ENCODE measurements around the gene FAM135A. TPM values are rescaled to one million over a fixed set of nuclear protein-coding genes. Genes with fewer than 3 reads are reported as not detected.
A peak's percentile ranks its signal among the peaks of the same experiment; 100 is the strongest.
"Not testable (repeated sequence)": the region's sequence is repeated elsewhere in the genome, so short reads cannot be mapped to it uniquely, and the experiment has no call there.

FAM135A gene
- total RNA-seq, 1 donor from 2014 or later, result 14.1 TPM

DNA sequence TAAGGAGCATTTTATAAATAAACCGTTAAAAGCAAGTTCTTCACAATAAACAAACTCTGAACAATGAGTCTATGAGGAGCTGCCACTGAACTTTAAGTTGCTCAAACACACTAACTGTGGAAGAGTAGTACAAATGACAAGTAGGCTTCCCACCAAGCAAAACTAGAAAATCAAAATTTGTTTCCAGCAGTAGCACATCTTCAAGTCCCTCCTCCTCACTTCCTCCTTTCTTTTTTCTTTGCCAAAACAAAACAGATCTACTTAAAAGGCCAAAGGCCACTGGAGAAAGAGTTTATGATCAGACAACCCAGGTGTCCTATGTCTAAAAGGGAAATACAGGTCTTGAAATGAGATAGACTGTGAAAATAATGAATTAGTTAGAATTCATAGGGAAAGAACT, 17.1 kb upstream of the FAM135A start:
- no peak for DNase-seq (ENCODE audit: extremely low read depth, low read depth, low spot score)

DNA sequence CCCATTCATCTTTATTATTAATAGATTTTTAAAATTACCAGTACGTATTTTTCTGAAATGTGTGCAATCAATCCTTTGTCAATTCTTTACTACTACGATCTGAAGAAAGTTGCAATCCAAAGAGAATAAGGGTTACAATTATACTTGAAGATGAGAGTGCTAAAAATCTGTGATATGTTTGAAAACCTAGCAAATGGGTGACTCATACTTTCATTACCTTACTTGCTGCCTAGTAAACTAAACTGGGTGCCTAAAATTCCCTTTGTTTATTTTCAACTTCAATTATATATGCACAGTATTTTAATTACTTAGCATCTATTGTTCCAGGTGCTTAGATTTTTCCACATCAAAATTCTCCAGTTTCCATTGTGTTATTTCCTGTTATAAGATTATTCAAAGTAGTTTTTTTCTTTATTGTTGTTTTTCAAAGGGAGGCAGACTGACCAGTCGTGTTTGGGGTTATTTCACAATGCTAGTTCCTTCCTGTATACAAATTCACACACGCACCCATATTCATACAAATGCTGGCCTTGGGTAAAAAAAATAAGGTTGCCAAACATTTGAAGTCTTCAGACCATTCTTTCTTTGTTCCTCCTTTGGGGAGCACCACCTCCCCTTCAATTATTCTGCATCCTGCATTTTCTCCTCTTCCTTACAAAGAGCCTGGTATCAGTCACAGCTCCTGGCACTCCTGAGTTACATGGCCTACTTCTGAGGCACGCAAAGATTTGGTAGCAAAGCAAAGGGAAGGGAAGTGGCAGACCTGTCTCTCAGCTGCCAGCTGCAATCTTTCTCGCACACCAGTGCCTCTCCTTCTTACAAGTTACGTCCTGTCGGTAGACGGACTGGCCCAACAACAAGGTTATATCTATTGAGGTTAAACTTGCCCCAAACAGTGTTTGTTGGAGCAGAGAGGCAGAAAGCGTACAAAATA, 16.2 kb upstream of the FAM135A start:
- DNase-seq (ENCODE audit: extremely low read depth, low read depth, low spot score), result no peak

GRCh38 chr6:70398783-70399728, 14.3 kb upstream of the FAM135A start:
- DNase-seq (ENCODE audit: extremely low read depth, low read depth, low spot score), result peak; percentile 47

DNA sequence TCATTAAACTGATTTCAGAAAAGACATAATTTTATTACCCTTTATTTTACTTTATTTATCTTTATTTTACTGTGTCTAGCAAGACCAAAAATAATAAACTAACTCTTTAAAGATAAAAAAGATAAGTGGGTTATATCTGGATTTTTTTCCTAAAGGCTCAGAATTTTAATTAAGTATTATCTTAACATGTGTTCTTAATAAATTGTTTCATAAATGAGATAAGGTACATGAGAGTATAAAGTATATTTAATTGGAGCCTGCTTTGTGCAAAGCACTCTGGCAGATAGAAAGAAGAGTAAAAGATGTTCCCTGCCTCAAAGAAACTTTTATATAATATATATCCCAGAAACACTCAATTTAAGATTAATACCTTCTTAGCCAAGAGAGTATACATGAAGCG, 8.7 kb upstream of the FAM135A start:
- DNase-seq (ENCODE audit: extremely low read depth, low read depth, low spot score), result no peak

- no peak for DNase-seq (ENCODE audit: extremely low read depth, low read depth, low spot score)
Measured at GRCh38 chr6:70409216-70409615, 4.1 kb upstream of the FAM135A start.

- no peak for DNase-seq (ENCODE audit: extremely low read depth, low read depth, low spot score)
Measured at GRCh38 chr6:70411542-70412251, 1.6 kb upstream of the FAM135A start.

DNA sequence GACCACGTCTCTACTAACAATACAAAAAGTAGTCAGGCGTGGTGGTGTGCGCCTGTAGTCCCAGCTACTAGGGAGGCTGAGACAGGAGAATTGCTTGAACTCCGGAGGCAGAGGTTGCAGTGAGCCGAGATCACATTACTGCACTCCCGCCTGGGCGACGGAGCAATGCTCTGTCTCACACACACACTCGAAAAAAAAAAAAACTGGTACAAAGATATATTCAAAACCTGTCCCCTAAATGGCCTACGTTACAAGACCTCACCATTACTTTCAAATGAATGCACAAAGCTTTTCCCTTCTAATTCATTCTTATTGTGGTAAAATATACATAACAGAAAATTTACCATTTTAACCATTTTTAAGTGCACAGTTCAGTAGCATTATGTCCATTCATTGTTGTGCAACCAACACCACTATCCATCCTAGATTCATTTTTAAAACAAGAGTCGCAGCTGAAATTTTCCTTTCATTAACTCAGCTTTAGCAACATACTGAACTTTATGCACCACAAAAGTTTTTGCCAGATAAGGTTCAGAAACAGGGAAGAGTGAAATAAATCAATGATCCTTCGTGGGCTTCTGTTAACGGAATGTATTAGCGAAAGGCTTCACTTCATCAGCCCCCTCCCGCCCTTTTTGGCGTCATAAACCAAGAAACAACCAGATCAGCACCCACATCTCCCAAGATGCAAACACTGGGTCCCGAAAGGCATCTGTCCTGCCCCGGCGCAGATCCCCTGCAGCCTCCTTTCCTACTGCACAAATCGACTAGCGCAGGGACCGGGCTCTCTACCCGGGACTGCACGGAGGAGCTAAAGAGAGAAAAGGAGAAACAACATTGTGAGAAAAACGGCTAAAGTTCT, 825 bp upstream of the FAM135A start:
- no peak for DNase-seq (ENCODE audit: extremely low read depth, low read depth, low spot score)

DNA sequence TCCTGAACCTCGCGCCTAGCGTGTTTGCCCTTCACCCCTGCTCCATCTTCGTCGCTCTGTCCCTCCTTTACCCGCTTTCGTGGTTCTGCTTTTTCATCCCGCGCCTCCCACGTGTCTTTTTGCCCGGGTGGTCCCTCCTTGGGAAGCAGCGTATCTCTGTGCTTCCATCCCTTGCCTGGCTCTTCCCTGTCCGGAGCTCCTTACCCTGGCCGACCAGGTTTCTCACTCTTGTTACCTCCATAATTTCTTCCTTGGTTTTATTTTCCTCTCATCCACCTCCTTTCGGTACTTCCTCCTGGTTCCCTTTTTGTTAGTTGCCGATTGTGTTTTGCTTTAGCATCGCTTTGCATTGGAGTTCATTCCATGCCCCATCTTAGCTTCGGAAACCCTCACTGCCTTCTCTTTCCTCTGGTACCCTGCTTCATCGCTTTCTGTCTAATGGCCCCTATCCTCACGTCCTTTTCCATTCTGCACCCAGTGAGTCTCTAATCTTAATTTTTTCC, 735 bp downstream of the FAM135A start:
- DNase-seq (ENCODE audit: extremely low read depth, low read depth, low spot score), result no peak

- DNase-seq (ENCODE audit: extremely low read depth, low read depth, low spot score), result no peak
Measured at GRCh38 chr6:70414813-70415212, 1.5 kb downstream of the FAM135A start.

- DNase-seq (ENCODE audit: extremely low read depth, low read depth, low spot score), result no peak
Measured at GRCh38 chr6:70415247-70415646, 1.9 kb downstream of the FAM135A start.

DNA sequence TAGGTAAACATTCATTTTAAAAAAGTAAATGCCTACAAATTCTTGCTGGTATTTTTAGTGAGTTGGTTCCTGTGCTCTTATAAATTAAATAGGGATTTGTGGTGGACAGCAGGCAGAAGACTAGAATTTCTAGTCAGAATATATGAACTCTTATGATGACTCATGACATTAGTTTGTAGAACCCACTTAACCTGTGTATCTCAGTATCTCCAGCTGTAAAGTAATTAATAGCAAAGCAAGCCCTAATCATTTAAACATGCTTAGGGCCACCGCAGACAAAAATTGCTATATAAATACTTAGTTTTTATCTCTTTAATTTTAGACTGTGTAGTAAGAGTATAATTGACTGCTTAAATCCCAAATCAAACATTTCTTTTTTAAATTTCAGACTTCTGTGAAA, 2.4 kb downstream of the FAM135A start:
- no peak for DNase-seq (ENCODE audit: extremely low read depth, low read depth, low spot score)

DNA sequence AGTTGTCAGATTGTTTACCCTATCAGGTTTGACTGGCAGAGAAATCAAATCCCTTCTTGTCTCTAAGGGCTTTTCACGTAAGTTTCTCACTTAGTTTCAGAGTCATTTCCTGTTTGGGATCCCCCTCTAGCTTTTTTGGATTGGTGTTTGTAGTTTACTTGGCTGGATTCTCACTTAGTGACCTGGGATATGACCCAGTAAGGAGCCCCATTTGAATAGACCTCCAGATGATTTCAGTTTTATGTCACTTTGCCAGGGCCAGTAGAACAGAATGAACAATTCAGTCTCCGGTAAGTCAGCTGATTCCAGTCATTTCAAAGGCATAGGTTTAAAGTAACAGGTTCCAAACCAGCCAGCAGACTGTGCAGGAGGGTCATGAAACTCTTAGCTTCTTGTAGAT, 8.2 kb downstream of the FAM135A start:
- DNase-seq (ENCODE audit: extremely low read depth, low read depth, low spot score), result no peak

GRCh38 chr6:70423189-70424134, 10.2 kb downstream of the FAM135A start:
- DNase-seq (ENCODE audit: extremely low read depth, low read depth, low spot score), result no peak

DNA sequence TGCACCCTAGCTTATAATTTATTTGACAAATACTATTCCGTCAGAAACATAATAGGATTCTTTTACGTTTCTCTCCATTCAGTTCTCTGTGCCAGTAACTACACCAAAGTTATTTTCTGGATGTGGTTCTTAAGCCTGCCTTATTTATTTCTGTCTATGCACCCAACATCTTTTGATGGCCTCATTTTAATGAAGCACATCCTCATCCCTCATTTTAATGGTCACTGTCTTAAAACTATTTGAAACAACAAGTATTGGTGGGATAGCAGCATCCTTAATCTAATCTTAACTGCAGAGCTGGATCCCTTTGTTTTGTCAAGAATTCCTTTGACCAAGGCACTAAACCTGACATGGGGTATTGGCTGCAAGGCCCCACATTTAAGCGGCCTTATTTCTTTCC, 11.0 kb downstream of the FAM135A start:
- no peak for DNase-seq (ENCODE audit: extremely low read depth, low read depth, low spot score)

GRCh38 chr6:70436320-70436719, 23.0 kb downstream of the FAM135A start:
- DNase-seq (ENCODE audit: extremely low read depth, low read depth, low spot score), result no peak

GRCh38 chr6:70445001-70445400, 31.7 kb downstream of the FAM135A start:
- no peak for DNase-seq (ENCODE audit: extremely low read depth, low read depth, low spot score)

DNA sequence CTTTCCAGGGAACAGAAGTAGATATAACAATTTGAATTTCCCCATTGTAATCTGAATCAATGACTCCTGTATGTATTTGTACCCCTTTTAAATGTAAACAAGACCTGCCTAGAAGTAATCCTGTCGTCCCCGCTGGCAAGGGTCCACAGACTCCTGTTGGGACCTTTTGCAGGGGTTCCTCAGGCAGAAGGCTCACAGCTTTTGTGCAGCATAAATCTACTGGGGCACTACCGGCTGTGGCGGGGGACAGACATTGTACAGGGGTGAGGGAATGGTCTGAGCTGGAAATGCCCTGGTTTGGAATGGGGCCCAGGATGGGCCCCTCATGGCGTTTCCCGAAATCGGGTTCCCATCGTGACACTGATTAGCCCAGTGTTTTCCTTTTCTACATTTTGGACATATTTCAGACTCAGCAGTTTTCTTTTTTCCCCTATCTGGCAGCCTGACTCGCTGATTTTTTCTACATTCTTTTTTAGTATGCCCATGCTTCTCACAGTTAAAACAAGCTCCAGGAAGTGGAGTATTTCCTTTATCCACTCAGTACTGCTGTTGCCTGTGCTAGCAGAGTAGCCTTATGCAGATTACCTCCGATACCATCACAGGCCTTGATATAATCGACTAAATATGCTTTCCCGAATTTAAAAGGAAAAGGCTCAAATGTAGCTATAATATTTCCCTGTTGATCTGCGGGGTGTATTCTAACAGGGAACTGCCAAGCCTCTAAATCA, 34.2 kb downstream of the FAM135A start:
- not testable (repeated sequence) for DNase-seq (ENCODE audit: extremely low read depth, low read depth, low spot score)

DNA sequence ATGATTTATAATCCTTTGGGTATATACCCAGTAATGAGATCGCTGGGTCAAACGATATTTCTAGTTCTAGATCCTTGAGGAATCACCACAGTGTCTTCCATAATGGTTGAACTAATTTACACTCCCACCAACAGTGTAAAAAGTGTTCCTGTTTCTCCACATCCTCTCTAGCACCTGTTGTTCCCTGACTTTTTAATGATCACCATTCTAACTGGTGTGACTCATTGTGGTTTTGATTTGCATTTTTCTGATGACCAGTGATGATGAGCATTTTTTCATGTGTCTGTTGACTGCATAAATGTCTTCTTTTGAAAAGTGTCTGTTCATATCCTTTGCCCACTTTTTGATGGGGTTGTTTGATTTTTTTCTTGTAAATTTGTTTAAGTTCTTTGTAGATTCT, 40.6 kb downstream of the FAM135A start:
- DNase-seq (ENCODE audit: extremely low read depth, low read depth, low spot score), result not testable (repeated sequence)
